Lower lobe of right lung (tissue), 2 donors: ENCODE data around the gene SCGB1D1. TPM values are rescaled to one million over a fixed set of nuclear protein-coding genes. Genes with fewer than 3 reads are reported as not detected.

Source experiments
- ATAC-seq, 2 donors: fragments of 200-7000 bp; cut with Tn5 transposase; one replicate each; pipeline ENCODE4 v1.9.1; 2020 to 2022; ENCODE audit warnings: mild to moderate bottlenecking in 2 of 2, moderate library complexity in 2 of 2
- DNase-seq: peaks from one replicate; pipeline ENCODE4 v3.0.0-alpha.2; 2020
- H3K27ac ChIP-seq: fragments of 200-600 bp; one replicate; pipeline ENCODE4 v1.8.0; 2022
- H3K27me3 ChIP-seq: fragments of 200-600 bp; one replicate; pipeline ENCODE4 v1.8.0; 2022; ENCODE audit warnings: low read depth
- H3K36me3 ChIP-seq: fragments of 200-600 bp; one replicate; pipeline ENCODE4 v1.8.0; 2022; ENCODE audit warnings: mild to moderate bottlenecking
- H3K4me1 ChIP-seq: fragments of 200-600 bp; one replicate; pipeline ENCODE4 v1.8.0; 2022
- H3K4me3 ChIP-seq: fragments of 200-600 bp; one replicate; pipeline ENCODE4 v1.8.0; 2022; ENCODE audit warnings: mild to moderate bottlenecking
- H3K9me3 ChIP-seq: fragments of 200-600 bp; one replicate; pipeline ENCODE4 v1.8.0; 2022
- intact Hi-C: fragments of 100-400 bp; cut with DNase I; formaldehyde crosslinking; loops from one replicate; pipeline ENCODE4 v1.11.0; 2022
- total RNA-seq: library from RNA; stranded (reverse); fragmentation: NEBNext Ultra II Directional; extraction: Animal tissue kit (Norgen Biotek cat#: 25700); gene quantifications from one replicate; pipeline ENCODE4 v1.2.1, GENCODE V29; 2021
- TF ChIP-seq, protein P1 (sequence below): fragments of 200-600 bp; IDR thresholded peaks from one replicate; pipeline ENCODE4 v1.8.0; 2022; ENCODE audit warnings: antibody characterized with exemption, mild to moderate bottlenecking
- donor health status: DM: no; HTN: yes; CAD: no; lungs with severe emphysema.

SCGB1D1 gene
- total RNA-seq, 1 donor from 2014 or later = not detected

DNA sequence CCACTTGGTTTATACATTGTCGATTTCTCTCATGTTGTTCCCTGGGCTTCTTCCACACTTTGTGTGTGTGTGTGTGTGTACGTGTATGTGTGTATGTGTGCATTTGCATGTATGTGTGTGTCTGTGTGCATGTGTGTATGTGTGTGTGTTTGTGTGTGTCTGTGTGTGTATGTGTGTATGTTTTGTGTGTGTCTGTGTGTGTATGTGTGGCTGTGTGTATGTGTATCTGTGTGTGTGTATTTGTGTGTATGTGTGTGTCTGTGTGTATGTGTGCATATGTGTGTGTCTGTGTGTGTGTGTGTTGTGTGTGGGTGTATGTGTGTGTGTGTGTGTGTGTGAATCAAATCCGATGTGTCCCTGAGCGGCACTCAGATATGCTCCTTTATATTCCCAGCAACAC, 47.5 kb downstream of the SCGB1D1 start:
- TF ChIP-seq, protein P1, sequence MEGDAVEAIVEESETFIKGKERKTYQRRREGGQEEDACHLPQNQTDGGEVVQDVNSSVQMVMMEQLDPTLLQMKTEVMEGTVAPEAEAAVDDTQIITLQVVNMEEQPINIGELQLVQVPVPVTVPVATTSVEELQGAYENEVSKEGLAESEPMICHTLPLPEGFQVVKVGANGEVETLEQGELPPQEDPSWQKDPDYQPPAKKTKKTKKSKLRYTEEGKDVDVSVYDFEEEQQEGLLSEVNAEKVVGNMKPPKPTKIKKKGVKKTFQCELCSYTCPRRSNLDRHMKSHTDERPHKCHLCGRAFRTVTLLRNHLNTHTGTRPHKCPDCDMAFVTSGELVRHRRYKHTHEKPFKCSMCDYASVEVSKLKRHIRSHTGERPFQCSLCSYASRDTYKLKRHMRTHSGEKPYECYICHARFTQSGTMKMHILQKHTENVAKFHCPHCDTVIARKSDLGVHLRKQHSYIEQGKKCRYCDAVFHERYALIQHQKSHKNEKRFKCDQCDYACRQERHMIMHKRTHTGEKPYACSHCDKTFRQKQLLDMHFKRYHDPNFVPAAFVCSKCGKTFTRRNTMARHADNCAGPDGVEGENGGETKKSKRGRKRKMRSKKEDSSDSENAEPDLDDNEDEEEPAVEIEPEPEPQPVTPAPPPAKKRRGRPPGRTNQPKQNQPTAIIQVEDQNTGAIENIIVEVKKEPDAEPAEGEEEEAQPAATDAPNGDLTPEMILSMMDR = no peak
- no peaks in the 10 kb centered on the region for H3K9me3 ChIP-seq
- H3K4me1 ChIP-seq = no peaks in the 10 kb centered on the region
- DNase-seq (no peak), ATAC-seq (no peak)
- no peak overlapping the region for H3K4me3 ChIP-seq
- no peaks in the 10 kb centered on the region for H3K27me3 ChIP-seq
- intact Hi-C loops = no loop called here
- H3K27ac ChIP-seq = no peak overlapping the region
- H3K36me3 ChIP-seq = no peaks in the 10 kb centered on the region

GRCh38 chr11:62238151-62238550, 48.1 kb downstream of the SCGB1D1 start:
- intact Hi-C loops = no loop called here
- H3K27me3 ChIP-seq = peaks cover 2% of the 10 kb centered on the region

DNA sequence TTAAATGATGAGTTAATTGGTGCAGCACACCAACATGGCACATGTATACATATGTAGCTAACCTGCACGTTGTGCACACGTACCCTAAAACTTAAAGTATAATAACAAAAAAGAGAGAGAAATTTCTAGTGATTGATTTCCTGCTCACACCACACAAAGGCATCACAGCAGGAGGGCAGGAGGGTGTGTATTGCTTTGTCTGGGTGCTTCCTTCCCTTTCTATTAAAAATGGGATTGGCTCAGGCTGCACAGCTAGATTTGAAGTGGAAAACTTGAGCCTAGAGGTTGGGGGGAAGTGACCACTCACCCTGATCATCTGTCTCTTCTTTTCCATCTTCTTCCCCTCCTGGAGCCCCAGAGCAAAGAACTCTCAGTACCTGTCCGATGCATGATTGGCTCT, 51.1 kb downstream of the SCGB1D1 start:
- no peaks in the 10 kb centered on the region for H3K36me3 ChIP-seq
- no peak overlapping the region for H3K4me3 ChIP-seq
- H3K27me3 ChIP-seq = peaks cover 8% of the 10 kb centered on the region
- no peaks in the 10 kb centered on the region for H3K9me3 ChIP-seq
- no peaks in the 10 kb centered on the region for H3K4me1 ChIP-seq
- ATAC-seq (no peak), DNase-seq (no peak)
- intact Hi-C loops = no loop called here
- TF ChIP-seq, protein P1 = no peak
- H3K27ac ChIP-seq = no peak overlapping the region

More at GRCh38 chr11:62238151-62238550, 48.1 kb downstream of the SCGB1D1 start:
- Histone ChIP-seq H3K4me1 (no peaks in the 10 kb centered on the region), H3K4me3 (no peak overlapping the region), H3K36me3 (no peaks in the 10 kb centered on the region), H3K9me3 (no peaks in the 10 kb centered on the region), H3K27ac (no peak overlapping the region)
- TF ChIP-seq, protein P1 = no peak
- ATAC-seq (no peak), DNase-seq (no peak)

- DNase-seq (no peak), ATAC-seq (peak in 1 of 2 donors; percentile 29)
- Histone ChIP-seq H3K27me3 (peaks cover 8% of the 10 kb centered on the region), H3K27ac (no peak within 1 kb of the TSS), H3K4me1 (no peaks in the 10 kb centered on the region), H3K4me3 (no peak within 1 kb of the TSS), H3K36me3 (no peaks in the 10 kb centered on the region), H3K9me3 (no peaks in the 10 kb centered on the region)
- TF ChIP-seq, protein P1 = no peak
- intact Hi-C loops = no loop called here
These were observed 52.0 kb downstream of the SCGB1D1 start, which contains the start of gene SCGB1D2 for GRCh38 chr11:62242021-62242420. SCGB1D2 (plus strand) TSS chr11:62242239; CDS start chr11:62242308, 69 bp downstream.

Other genes with a start within 250 kb of the SCGB1D1 start
- 14.1 TPM for gene BEST1, start 239.9 kb upstream of the SCGB1D1 start, total RNA-seq
- gene FTH1, start 222.6 kb upstream of the SCGB1D1 start, total RNA-seq = 4,616 TPM
- gene INCENP, start 66.2 kb upstream of the SCGB1D1 start, total RNA-seq = 21.6 TPM
- 2.5 TPM for gene SCGB2A1, start 18.5 kb downstream of the SCGB1D1 start, total RNA-seq
- not detected for gene SCGB1D2, start 52.0 kb downstream of the SCGB1D1 start, total RNA-seq
- not detected for gene SCGB2A2, start 79.9 kb downstream of the SCGB1D1 start, total RNA-seq
- gene SCGB1D4, start 108.9 kb downstream of the SCGB1D1 start, total RNA-seq = not detected
- gene ASRGL1, start 147.2 kb downstream of the SCGB1D1 start, total RNA-seq = 39.7 TPM
- 3,364 TPM for gene SCGB1A1, start 228.8 kb downstream of the SCGB1D1 start, total RNA-seq